MV-4-11 (cell line): Measurements from ENCODE around the gene KLHL8.
"Not testable (repeated sequence)": the region's sequence is repeated elsewhere in the genome, so short reads cannot be mapped to it uniquely, and the experiment has no call there.

Source experiments
- DNase-seq: peaks from one replicate; lab custom pipeline; 2025; lab: John Stamatoyannopoulos, UW

Gene KLHL8

DNA sequence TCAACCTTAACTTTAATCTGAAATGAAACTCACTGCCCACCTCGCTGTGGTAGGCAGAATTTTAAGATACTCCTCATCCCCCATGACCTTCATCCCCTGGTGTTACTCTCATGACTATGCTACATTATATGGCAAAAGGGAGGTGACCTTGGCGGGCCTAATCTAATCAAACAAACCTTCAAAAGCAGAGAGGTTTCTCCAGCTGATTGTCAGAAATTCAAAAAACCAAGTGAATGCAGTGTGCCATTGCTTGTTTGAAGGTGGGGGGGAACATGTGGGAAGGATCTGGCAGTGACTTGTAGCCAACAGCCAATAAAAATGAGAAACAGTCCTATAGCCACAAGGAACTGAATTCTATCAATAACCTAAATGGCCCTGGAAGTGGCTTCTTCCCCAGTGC, 48.5 kb downstream of the KLHL8 start:
- DNase-seq = no peak

- no peak for DNase-seq
Measured at GRCh38 chr4:87166296-87166854, 54.0 kb downstream of the KLHL8 start.

DNA sequence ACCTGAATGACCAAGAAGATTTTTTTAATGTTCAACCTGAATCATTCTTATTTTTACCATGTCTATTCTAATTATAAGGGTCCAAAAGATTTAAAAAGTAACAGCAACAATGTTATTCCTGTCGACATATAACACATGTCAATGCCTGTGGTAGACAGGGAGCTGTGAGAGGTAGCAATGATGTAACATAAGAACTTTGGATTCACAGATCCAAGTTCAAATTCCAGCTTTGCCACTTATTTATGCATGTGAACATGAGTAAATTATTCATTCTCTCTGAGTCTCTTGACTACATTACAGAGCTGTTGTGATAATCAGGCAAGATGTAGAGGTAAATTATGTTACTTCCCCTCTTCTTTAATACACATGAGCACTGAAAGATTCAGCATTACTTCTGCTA, 54.5 kb downstream of the KLHL8 start:
- no peak for DNase-seq

DNA sequence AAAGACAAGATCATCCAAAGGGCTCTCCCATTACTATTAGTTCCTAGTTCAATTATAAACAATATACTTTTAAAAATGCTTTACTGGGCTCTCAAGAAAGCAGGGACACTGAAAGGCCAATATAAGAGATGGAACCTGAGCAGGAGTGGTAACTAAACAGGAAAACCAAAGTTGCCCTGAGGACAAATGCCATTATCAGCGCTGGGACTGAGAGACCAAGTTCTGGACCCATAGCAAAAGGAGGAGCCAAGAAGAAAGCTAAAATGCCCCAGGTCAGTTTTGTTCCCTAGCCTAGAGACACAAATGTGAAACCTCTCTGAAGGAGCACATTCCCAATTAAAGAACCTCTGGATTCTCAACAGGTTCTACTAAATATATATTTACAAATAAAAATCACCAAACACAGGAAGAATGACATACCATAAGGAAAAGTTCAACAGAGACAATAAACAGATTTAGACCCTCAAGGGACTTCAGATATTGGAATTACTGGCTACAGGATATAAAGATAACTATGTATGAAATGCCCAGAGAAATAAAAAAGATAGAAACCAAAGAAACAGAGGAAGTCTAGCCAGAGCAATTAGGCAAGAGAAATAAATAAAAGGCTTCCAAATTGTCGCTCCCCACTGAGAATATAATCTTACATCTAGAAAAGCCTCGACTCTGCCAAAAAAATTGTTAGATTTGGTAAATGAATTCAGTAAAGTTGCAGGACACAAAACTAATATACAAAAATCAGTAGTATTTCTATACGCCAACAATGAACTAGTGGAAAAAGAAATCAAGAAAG, 67.1 kb downstream of the KLHL8 start:
- DNase-seq = no peak

DNA sequence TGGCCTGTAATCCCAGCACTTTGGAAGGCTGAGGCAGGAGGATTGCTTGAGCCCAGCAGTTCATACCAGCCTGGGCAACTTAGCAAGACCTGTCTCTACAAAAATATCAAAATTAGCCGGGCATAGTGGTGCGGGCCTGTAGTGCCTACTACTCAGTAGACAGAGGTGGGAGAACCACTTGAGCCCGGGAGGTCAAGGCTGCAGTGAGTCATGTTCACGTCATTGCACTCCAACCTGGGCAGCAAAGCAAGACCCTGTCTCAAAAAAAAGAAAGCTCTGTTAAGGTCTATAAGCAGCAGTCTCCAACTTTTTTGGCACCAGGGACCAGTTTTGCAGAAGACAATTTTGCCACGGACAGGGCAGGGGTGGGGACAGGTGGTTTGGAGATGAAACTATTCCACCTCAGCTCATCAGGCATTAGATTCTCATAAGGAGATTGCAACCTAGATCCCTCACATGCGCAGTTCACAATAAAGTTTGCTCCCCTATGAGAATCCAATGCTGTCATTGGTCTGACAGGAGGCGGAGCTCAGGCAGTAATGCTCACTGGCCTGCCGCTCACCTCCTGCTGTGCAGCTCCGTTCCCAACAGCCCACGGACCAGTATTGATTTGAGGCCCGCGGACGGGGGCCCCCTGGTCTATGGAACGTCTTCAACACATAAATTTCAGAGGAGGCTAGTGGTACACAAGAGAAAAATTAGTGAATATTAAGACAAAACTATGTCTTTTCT, 67.9 kb downstream of the KLHL8 start:
- DNase-seq = no peak

GRCh38 chr4:87151730-87152129, 68.7 kb downstream of the KLHL8 start:
- no peak for DNase-seq

DNA sequence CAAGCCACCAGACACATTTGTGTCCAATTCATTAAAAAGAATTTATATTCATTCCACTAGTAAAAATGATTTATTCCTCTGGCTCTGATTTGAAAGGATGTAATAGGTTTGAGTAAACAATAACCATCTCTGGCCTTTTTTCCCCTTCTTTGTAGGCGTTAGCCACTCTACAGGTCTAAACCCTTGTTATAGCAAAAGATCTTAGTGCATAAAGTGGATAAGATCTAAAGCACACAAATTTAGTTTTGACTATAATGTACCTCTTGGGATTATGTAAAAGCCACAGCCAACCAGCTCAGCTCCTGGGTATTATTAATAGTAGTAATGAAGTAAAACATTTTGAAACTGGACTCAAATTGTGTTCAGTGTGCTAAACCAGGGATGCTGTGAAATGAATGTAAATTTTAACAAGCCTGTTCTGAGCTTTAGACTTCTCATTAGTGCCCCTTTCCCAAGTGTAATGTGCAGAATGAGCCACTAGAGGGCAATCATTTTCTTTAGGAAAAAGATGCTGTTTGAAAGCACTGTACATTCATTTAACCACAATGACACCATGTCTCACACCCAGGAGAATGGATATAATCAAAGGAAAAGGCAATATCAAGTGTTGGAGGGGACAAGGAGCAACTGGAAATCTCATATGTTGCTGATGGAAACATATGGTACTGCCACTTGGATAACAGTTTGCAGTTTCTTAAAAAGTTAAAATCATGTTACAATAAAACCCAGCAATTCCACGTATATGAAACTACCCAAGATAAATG, 69.7 kb downstream of the KLHL8 start:
- DNase-seq = peak; percentile 70

- DNase-seq = no peak
Measured at GRCh38 chr4:87147116-87147515, 73.3 kb downstream of the KLHL8 start.

GRCh38 chr4:87145934-87146333, 74.5 kb downstream of the KLHL8 start:
- DNase-seq = not testable (repeated sequence)

- DNase-seq = peak; percentile 36
Measured at GRCh38 chr4:87144356-87144755, 76.1 kb downstream of the KLHL8 start.

- DNase-seq = peak; percentile 46
Measured at GRCh38 chr4:87141428-87141827, 79.0 kb downstream of the KLHL8 start.

- no peak for DNase-seq
Measured at GRCh38 chr4:87134122-87134521, 86.3 kb downstream of the KLHL8 start.

DNA sequence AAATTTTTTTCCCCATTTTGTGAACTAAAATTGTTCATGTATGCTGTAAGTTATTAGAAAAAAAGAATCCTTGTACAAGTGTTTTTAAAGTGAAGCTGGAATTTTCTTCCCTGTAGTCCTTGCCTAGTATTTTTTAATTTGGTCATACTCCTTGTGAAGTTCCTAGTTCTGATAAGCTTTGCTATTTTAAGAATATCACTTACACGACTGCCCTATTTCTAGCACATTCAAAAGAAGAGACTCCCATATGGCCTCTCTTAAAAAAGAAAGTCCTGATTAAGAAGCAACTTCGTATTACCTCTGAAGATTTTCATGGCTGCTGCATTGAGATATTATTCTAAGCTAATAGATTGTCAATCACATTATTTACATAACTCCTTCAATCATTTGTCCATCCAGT, 87.2 kb downstream of the KLHL8 start:
- no peak for DNase-seq

- no peak for DNase-seq
Measured at GRCh38 chr4:87132035-87132434, 88.4 kb downstream of the KLHL8 start.

- no peak for DNase-seq
Measured at GRCh38 chr4:87130985-87131703, 89.3 kb downstream of the KLHL8 start.

GRCh38 chr4:87129681-87130080, 90.7 kb downstream of the KLHL8 start:
- DNase-seq = no peak

GRCh38 chr4:87128006-87128705, 92.3 kb downstream of the KLHL8 start:
- DNase-seq = no peak

- no peak for DNase-seq
Measured at GRCh38 chr4:87126056-87126455, 94.4 kb downstream of the KLHL8 start.

GRCh38 chr4:87122252-87122651, 98.2 kb downstream of the KLHL8 start:
- peak; percentile 22 for DNase-seq

DNA sequence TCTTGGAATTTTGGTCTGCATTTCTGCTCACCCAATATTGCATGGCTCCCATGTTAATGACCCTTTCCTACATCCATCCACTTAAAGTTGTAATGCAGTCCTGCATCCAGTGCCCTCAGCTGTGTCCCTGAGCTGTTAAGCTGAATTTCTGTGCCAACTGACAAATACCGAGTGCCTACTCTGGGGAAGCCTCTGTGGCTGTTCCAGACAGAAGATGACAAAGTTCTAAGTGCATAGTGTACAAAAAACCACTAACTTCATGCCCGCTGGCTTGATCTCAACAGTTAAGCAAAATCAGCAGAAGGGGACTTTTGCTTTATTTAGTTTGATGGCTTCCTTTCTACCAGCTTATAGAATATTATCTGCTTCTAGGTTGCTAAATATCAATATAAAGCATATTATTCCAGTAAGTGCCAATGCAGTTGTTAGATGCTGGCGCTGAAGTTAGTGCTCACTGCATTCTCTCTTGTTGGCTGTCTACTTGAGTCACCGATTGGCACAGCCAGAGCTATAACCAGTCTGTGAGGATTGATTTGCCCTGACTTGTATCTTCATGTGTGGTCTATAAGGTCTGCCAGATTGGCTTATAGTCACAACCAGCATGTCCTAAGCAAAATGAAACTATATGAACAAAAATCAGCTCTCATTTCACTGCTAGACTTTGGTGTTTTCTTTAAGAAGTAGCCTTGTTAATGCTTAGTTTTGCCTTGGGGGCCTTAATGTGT, 98.9 kb downstream of the KLHL8 start:
- no peak for DNase-seq
